ENCODE results near the gene PTS.

The PTS gene

DNA sequence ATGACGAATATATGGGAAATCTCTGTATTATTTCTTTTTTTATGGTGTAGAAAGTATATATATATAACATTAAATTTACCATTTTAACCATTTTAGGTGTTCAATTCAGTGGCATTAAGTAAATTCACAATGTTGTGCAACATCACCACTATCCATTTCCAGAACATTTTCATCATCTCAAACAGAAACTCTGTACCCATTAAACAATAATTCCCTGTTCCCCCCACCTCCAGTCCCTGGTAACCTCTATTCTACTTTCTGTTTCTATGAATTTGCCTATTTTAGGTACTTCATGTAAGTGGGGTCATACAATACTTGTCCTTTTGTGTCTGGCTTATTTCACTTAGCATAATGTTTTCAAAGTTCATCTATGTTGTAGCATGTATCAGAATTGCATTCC lies 15.3 kb upstream of the PTS start:
- no peak for DNase-seq (ENCODE audit: low read depth in 1 of 2, low spot score in 1 of 2)
- in situ Hi-C loops (cut with HindIII; ENCODE audit: low pct_unique_long_range_greater_than_20kb, low sequenced_read_pairs): no loop called here
- no peak for TF ChIP-seq JUND (IDR thresholded peaks at IDR 0.05; ENCODE audit: low read depth)

DNA sequence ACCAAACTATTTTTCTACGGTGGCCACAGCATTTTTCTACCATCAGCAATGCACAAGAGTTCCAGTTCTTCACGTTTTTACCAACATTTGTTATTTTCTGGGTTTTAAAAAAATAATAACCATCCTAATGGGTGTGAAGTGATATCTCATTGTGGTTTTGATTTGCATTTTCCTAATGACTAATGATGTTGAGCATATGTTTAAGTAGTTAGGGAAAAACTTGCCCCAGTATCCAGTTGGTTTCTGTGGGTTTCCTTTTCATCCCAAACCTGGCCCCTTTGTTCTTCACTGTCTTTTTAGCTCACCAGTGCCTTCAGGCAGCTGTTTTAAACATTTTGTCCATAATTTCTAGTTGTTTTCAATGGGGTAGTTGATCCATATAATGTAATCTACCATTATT lies 14.7 kb upstream of the PTS start:
- in situ Hi-C loops (cut with HindIII; ENCODE audit: low pct_unique_long_range_greater_than_20kb, low sequenced_read_pairs): no loop called here
- no peak for TF ChIP-seq JUND (IDR thresholded peaks at IDR 0.05; ENCODE audit: low read depth)
- no peak for DNase-seq (ENCODE audit: low read depth in 1 of 2, low spot score in 1 of 2)

DNA sequence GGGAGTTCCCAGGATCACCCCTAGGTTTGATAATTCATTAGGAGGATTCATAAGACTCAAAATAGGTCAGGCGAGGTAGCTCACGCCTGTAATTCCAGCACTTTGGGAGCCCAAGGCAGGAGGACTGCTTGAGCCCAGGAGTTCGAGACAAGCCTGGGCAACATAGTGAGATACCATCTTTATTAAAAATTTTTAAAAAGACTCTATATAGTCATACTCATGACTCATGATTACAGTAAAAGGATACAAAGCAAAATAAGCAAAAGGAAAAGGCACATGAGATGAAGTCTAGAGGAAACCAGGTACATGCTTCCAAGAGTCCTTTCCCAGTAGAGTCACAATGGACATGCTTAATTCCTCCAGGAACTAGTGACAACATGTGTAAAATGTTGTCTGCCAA lies 13.9 kb upstream of the PTS start:
- TF ChIP-seq JUND (IDR thresholded peaks at IDR 0.05; ENCODE audit: low read depth): no peak
- DNase-seq (ENCODE audit: low read depth in 1 of 2, low spot score in 1 of 2): no peak
- in situ Hi-C loops (cut with HindIII; ENCODE audit: low pct_unique_long_range_greater_than_20kb, low sequenced_read_pairs): no loop called here

DNA sequence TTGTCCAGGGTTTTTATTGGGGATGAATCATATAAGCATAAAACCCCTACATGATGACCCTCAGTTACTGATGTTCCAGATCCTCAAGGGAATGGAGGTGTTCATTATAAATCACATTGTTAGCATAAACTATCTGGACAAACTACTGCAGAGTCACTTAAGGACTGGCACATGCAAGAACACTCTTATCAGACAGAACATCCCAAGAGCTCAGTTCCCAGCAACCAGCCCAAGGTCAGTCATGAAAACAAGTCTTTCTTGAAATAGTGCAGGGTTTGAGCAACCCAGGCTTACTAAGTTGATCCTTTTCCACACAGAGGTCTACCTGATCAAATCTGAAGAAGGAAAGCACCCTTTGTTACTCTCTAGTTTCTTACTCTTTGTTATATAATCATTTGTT lies 13.5 kb upstream of the PTS start:
- DNase-seq (ENCODE audit: low read depth in 1 of 2, low spot score in 1 of 2): no peak
- in situ Hi-C loops (cut with HindIII; ENCODE audit: low pct_unique_long_range_greater_than_20kb, low sequenced_read_pairs): no loop called here
- no peak for TF ChIP-seq JUND (IDR thresholded peaks at IDR 0.05; ENCODE audit: low read depth)

DNA sequence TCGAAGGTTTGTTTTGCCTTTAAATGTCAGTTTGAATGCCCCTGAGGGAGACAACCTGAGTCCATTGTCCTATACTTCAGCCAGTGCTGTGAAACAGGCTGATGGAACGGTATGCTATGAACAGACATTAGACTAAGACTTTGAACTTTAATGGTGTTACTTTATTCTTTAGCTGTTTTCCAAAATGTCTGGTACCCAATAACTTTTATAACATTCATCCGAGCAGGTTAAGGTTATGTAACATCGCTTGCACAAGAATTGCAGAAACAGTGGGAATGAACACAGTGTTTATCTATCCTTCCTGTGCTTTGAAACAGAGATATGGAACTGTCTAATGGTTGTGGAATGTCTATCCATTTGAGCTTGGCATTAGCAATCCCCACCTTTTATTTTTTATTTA lies 12.5 kb upstream of the PTS start:
- TF ChIP-seq JUND (IDR thresholded peaks at IDR 0.05; ENCODE audit: low read depth): no peak
- no peak for DNase-seq (ENCODE audit: low read depth in 1 of 2, low spot score in 1 of 2)
- in situ Hi-C loops (cut with HindIII; ENCODE audit: low pct_unique_long_range_greater_than_20kb, low sequenced_read_pairs): no loop called here

DNA sequence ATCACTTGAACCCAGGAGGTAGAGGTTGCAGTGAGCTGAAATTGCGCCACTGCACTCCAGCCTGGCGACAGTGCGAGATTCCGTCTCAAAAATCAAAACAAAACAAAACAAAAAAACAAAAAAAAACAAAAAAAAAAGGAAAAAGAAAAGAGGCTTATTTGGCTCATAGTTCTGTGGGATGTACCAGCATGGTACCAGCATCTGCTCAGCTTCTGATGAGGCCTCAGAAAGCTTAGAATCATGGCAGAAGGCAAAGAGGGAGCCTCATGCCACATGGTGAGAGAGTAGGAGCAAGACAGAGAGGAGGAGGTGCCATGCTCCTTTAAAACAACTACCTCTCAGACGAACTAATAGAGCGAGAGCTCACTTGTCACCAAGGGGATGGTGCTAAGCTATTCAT lies 10.6 kb upstream of the PTS start:
- in situ Hi-C loops (cut with HindIII; ENCODE audit: low pct_unique_long_range_greater_than_20kb, low sequenced_read_pairs): no loop called here
- TF ChIP-seq JUND (IDR thresholded peaks at IDR 0.05; ENCODE audit: low read depth): no peak
- DNase-seq (ENCODE audit: low read depth in 1 of 2, low spot score in 1 of 2): no peak

DNA sequence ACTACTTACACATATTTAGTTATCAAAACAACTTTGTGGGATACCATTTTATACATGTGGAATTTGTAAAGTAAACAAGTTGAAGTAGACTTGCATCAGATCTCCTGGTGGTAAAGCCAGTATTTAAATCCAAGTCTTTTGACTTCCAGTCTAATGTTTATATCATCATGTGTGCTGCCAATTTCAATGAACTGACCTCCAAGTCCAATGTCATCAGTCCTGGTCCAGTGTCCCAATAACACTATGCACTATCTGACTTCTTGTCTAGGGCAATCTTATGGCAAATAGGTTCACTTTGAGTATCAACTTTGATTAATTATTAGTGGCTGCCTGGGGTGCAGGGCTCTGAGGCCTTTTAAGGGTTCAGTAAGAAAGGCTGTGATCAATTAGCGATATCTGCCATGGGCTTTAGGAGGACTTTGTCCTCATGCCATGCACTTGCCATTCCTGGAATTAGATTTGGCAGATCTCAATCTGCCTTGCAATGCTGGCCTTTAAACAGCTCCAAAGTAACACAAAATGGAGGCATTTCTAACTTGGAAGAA lies 9.6 kb upstream of the PTS start:
- in situ Hi-C loops (cut with HindIII; ENCODE audit: low pct_unique_long_range_greater_than_20kb, low sequenced_read_pairs): no loop called here
- DNase-seq (ENCODE audit: low read depth in 1 of 2, low spot score in 1 of 2): no peak
- no peak for TF ChIP-seq JUND (IDR thresholded peaks at IDR 0.05; ENCODE audit: low read depth)

DNA sequence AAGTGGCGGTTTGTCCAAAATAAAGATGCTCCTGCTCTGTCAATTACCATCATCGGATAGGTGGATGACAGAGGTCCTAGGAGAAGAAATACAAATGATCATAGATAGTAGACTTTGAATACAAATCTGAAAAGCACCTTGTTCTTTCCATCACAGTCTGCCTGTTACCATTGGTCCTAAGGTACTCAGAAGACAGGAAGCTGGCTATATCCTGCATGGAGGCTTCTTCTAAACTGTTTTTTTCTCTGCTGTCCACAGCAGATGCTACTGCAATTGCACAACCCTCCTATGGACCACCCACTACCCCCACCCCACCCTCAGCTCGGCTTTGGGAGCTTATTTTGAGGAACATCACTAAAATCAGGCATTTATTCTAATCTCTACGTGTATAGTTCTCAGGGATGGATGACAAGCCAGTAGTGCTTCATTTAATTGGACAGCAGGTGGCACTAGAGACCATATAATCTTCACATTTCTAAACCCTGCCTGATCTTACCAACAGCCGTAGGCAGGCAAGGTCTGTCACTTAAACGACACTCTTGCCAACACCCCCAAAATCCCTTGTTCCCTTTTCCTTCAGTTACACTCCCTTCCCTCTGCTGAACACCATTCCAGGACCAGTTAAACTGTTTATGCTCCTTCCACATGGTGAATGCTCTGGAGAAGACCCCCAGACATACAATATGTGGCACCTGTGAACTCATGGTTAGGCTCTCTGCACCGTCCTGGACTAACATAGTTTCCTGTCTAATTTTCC lies 6.6 kb upstream of the PTS start:
- peak; percentile 49 to 84 for DNase-seq (ENCODE audit: low read depth in 1 of 2, low spot score in 1 of 2)
- no peak for TF ChIP-seq JUND (IDR thresholded peaks at IDR 0.05; ENCODE audit: low read depth)
- in situ Hi-C loops (cut with HindIII; ENCODE audit: low pct_unique_long_range_greater_than_20kb, low sequenced_read_pairs): no loop called here

DNA sequence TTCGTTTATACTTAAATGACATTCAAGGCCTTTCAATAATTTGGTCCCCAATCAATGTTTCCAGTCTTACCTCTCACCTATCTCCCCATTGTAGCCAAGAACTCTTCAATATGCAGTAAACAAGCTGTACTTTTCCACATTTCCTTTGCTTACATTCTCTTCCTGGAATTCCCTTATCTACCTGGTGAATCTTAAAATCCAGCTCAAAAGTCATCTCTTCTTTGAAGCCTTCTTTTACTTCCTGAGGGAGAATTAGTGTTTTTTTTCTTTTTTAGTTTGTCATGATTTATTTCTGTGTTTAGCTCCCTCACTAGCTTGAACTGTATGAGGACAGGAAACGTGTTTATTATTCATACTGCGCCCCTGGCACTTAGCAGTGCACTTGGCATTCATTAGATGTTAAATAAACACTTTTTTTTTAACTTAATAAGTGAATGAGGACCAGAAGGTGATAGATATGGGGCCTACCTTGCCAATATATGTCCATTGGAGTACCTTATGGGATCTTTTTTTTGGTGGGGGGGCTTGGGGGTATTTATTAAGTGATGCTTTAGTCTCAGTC lies 4.9 kb upstream of the PTS start:
- no peak for DNase-seq (ENCODE audit: low read depth in 1 of 2, low spot score in 1 of 2)
- no peak for TF ChIP-seq JUND (IDR thresholded peaks at IDR 0.05; ENCODE audit: low read depth)
- in situ Hi-C loops (cut with HindIII; ENCODE audit: low pct_unique_long_range_greater_than_20kb, low sequenced_read_pairs): no loop called here

DNA sequence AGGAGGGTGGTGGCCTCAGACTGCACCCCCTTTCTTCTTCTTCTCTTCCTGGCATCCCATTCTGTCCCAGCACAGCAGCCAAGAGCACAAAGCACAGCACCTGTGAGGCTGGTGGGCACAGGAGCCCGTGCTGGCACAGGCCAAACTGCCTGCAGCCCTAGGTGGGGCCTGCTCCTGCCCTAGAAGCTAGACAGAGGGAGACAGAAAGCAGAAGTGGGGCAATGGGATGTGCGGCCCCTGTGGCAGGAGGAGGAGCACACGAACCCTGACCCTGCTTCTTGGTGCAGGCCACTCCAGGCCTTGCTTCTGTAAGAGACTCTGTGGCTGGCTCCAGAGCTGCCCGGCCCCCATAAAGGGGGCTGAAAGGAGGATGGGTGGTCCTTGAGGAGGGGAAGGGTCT lies 3.9 kb upstream of the PTS start:
- in situ Hi-C loops (cut with HindIII; ENCODE audit: low pct_unique_long_range_greater_than_20kb, low sequenced_read_pairs): no loop called here
- DNase-seq (ENCODE audit: low read depth in 1 of 2, low spot score in 1 of 2): no peak
- TF ChIP-seq JUND (IDR thresholded peaks at IDR 0.05; ENCODE audit: low read depth): no peak

DNA sequence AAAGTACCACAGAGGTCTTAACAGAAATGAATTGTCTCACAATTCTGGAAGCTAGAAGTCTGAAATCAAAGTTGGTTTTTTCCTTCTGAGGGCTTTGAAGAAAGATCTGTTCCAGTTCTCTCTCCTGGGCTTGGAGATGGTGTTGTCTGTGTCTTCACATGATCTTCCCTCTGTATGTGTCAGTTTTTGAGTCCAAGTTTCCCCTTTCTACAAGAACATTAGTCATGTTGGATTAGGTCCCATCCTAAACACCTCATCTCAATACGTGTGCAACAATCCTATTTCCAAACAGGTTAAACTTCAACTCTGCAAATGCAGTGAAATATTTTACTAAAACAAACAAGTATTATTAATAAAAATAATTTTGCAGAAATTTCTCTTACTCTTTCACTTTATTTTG lies 3.1 kb upstream of the PTS start:
- TF ChIP-seq JUND (IDR thresholded peaks at IDR 0.05; ENCODE audit: low read depth): no peak
- no peak for DNase-seq (ENCODE audit: low read depth in 1 of 2, low spot score in 1 of 2)
- in situ Hi-C loops (cut with HindIII; ENCODE audit: low pct_unique_long_range_greater_than_20kb, low sequenced_read_pairs): no loop called here

DNA sequence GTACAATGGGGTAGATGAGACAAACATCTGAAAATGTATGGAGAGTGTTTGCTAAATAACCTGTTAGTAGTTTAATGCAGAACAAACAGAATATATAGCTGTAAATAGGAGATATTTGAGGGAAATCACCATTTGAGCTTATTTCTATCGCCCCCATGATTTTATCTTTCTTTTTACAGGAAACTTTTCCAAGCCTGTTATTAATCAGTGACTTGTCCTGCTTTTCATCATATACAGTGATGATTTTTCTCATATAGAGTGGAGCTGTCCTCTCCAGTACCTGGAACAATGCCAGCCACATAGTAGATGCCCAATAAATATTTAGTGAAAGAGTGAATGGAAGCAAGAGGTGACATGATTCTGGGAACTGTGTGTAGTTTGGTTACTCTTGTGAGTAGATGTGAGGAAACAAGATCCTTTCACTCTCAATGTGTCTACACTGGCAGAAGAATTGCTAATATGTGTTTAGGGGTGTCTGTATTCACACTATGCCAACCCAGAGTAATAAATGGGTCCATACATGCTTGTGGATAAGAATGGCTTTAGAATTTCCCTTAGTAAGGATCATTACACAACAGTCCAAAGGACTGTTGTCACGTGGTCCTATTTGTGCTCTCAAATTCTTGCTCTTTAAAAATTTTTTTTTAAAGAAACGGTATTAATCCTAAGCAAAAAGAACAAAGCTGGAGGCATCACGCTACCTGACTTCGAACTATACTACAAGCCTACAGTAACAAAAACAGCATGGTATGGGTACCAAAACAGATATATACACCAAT lies 2.3 kb upstream of the PTS start:
- in situ Hi-C loops (cut with HindIII; ENCODE audit: low pct_unique_long_range_greater_than_20kb, low sequenced_read_pairs): no loop called here
- no peak for DNase-seq (ENCODE audit: low read depth in 1 of 2, low spot score in 1 of 2)
- no peak for TF ChIP-seq JUND (IDR thresholded peaks at IDR 0.05; ENCODE audit: low read depth)

DNA sequence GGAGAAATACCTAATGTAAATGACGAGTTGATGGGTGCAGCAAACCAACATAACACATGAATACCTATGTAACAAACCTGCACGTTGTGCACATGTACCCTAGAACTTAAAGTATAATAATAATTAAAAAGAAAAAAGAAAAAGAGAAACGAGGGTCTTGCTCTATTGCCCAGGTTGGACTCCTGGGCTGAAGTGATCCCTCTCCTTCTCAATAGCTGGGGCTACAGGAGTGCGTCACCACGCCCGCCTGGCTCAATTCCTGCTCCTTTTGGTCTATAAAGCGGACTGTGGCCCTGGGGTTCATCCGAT lies 521 bp upstream of the PTS start:
- in situ Hi-C loops (cut with HindIII; ENCODE audit: low pct_unique_long_range_greater_than_20kb, low sequenced_read_pairs): no loop called here
- TF ChIP-seq JUND (IDR thresholded peaks at IDR 0.05; ENCODE audit: low read depth): no peak
- no peak for DNase-seq (ENCODE audit: low read depth in 1 of 2, low spot score in 1 of 2)

Measured in T47D (cell line).